DMS153 (cell line): Measurements from ENCODE around the gene SAA2.
"Not testable (repeated sequence)": the region's sequence is repeated elsewhere in the genome, so short reads cannot be mapped to it uniquely, and the experiment has no call there.

ENCODE experiments used
- DNase-seq: peaks from one replicate; lab custom pipeline; 2025; lab: John Stamatoyannopoulos, UW

Gene SAA2

DNA sequence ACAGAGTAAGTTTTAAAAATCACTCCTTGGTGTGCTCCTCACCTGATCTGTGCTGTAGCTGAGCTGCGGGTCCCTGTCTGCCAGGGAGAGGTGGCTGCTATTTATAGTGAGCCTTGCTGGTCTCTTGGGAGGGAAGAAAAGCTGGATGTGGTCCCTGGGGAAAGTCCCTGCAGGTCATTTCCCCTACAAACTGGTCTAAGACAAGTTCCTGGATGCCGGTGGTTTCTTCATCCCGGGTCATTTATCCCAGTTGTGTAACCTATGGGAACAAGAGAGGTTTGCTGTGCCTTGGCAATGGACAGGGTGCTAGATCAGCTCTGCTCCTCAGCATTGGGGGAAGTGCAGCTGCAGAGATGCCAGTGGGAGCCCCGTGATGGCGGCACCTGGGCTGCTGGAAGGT lies at the start of gene SAA2:
Gene SAA2 (minus strand): TSS at position 108 of the 400 bp plus-strand sequence. CDS start 657 bp downstream, outside the sequence.
- no peak for DNase-seq

DNA sequence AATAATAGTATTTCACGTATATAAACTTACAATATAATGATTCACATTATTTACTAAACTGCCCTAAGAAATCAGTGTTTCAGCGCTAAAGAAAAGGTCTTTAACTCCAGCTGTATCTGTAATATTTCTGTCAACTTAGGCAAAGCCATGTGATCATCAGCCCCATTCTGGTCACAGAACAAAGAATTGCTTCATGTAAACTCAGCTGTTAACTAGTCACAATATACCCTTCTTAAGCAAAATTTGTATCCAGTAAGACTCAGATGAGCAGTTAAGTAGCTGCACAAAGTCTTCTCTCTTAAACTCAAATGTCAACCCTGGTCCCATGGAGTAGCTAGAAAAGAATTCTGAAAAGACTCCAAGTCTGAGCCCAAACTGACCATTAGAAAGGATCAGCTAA lies 46.8 kb upstream of the SAA2 start:
- no peak for DNase-seq

DNA sequence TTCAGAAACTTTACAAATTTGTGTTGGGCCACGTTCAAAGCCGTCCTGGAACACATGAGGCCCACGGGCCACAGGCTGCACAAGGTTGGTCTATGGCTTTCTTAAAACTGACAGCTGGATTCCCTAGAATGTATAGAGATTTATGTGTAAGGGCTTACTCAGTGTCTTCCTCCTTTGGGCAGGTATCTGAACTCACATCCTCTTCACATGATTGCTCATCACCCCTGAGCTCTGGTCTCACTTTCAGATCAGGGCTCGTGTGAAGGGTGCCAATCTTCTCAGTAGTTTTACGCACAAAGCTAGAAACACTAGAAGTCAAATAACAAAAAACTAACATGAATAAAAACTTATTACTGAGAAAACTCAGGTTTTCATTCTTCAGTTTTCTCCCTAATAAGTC lies 46.4 kb upstream of the SAA2 start:
- DNase-seq = no peak

DNA sequence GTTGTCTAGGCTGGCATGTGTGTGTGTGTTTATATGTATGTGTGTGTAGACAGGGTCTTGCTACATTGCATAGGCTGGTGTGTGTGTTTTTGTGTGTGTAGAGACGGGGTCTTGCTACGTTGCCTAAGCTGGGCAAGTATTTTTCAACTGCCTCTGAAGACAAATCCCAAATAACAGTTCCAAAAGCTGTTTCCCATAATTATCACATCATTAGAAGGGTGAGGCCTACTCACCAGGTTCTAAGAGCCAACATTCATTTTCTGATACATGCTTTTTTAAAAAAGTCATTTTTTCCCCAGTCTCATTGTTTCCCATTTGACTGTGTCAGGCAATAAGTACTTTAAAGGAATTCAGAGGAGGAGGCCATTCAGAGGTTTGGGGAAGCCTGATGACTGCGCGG lies 40.4 kb upstream of the SAA2 start:
- no peak for DNase-seq

DNA sequence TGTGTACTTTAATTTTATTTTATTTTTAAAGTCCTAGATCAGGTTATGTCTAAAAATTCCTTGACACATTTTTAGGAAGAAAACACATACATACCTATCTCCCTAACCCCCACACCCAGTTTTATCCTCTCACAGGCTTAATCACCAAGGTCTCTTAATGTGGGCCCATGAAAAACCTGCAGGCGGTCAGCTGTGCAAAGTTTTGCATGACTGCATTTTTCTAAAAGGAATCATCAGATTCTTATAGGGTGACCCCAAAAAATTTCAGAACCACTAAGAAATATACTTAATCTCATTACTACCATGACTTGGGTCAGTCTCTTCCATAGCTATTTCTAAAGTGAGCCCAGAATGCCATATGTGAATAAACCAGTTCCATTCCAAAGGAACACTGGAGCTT lies 37.4 kb upstream of the SAA2 start:
- no peak for DNase-seq

DNA sequence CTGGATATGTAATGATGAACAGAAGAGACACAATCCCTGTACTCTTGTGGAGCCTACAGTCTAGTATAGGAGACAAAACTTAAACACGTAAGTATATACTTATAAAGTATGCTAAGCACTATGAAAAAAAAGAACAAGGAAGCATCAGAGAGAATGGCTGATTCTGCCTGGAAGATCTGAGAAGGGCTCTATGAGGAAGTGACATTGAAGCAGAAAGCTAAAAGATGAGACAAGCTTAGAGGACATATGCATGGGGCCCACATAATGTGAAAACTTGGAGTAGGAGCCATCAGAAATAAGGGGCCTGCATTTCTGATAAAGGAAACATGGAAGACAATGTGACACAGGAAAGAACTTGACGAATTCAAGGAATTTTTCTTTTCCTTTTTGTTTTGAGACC lies 34.2 kb upstream of the SAA2 start:
- no peak for DNase-seq

DNA sequence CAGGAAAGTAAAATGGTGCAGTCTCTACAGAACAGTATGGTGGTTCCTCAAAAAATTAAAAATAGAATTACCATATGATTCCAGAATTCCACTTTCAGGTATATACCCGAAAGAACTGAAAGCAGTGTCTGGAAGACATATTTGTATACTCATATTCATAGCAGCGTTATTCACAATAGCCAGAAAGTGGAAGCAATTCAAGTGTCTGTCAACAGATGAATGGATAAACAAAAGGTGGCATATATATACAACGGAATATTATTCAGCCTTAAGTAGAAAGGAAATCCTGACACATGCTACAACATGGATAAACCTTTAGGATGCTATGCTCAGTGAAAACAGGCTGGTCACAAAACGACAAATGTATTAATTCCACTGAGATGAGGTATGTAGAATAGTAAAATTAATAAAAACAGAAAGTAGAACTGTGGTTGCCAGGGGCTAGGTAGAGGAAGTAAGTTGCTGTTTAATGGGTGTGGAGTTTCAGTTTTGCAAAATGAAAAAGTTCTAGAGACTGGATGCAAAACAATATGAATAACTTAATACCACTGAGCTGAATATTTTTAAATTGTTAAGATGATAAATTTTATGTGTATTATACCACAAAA lies 32.1 kb upstream of the SAA2 start:
- DNase-seq = no peak

DNA sequence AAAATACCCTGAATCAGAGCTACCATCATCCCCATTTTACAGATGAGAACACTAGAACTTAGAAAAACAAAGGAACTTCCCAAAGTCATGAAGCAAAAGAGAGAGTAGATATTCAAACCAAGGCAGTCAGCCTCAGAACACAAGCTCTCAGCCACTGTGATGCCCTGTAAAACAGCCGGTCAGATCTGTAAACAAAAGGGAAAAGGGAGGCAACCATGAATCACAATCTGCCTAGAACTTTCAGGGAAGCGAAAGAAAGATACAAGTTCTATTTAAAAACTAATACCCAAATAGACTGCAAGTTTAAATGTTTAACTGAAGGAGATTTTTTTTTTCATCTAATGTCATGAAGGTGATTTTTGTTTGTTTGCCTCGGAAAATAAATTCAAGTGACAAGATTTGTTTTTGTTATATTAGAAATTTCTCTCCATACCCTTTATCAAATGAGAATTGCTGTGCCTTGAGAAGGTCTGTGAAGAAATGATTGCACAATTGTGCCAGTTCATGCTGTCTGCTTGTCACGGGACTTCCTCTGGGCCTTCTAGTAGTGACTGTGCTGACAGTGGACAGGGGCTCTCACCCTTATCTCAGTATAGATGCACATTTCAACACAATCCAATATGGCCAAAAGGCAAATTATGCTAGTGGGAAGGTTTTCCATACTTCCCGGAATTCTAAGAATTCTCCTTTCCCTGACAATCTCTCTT lies 29.2 kb upstream of the SAA2 start:
- DNase-seq = no peak

DNA sequence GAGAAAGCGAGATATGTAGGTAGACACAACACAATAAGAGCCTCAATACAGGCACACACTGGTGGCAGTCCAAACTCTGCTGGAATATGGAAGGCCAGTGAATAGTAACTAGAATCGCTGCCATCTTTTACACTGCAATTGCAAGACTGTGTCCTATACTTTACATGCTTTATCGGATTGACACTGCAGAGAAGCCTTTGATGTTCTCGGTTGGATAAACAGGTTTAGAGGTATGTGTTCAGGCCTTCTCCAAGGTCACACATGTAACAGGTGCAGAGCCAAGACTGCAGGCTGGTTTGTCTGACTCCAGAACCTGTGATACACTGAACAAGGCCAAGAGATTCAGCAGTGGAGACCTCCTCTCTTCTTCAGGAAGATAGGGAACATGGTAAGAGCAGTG lies 22.7 kb upstream of the SAA2 start:
- DNase-seq = no peak

DNA sequence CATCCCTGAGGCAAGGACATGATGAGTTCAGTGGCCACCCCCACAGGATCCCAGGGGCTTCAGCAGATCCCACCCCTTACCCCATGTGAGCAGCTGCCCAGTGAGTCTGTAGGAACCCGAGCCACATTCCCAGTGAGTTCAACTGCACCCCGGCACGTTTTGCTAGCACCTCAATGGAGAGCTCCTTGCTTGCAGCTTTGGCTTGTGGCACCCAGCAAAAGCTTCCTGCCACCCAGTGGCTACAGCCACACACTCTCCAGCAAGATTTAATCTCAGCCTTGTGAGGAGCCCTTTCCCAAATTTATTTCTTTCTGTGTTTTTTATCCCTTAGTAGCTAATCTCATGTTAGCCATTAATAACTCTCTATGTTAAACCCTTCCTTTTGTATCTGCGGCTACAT lies 21.6 kb upstream of the SAA2 start:
- DNase-seq = no peak

DNA sequence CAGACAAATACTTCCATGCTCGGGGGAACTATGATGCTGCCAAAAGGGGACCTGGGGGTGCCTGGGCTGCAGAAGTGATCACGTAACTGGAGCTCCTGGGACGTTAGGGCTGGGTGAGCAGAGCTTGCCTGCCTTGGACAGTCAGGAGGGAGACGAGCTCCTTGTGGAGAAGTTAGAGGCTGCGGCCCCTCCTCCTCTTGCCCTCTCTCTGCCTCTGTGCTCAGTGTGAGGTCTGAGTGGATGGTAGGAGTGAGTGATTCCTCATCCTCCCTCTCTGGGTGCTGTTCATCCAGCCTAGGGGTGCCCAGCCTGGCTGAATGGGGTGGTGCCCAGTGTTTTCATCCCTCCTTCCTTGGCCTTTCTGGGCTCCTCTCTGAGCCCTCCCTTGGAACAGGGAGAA lies 20.8 kb upstream of the SAA2 start:
- not testable (repeated sequence) for DNase-seq

DNA sequence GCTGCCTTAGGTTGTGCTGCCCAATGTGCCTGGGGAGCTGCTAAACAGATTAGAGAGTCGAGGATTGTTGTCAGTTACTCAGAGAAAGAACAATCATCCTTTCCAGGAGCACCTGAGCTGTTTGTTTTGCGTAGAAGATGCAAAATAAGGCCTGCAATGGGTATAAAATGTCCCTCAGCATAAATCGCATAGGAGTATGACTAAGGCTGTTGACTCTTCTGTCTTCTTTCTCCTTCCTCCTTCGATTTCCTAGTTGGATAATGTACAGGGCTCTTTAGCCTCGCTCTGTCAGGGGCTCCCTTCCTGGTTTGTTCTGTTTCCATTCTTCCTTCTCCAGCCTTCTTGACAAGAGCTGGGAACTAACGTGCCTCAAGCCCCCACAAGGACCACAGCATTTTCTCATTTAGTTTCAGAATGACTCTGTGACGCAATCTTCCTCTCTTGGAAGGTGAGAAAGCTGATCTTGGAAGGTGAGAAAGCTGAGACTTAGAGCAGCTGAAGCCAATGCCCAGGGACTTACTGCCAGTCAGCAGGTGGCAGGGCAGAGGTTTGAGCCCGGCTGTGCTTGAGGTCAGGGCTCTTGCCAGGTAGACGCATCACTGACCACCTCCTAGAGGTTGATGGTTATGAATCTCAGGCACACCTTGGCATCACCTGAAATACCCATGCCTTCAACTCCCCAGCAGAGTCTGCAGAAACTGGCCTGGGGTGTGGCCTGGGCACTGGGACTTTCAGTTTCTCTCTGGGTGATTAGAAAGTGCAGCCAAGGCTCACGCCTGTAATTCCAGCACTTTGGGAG lies 19.1 kb upstream of the SAA2 start:
- not testable (repeated sequence) for DNase-seq

DNA sequence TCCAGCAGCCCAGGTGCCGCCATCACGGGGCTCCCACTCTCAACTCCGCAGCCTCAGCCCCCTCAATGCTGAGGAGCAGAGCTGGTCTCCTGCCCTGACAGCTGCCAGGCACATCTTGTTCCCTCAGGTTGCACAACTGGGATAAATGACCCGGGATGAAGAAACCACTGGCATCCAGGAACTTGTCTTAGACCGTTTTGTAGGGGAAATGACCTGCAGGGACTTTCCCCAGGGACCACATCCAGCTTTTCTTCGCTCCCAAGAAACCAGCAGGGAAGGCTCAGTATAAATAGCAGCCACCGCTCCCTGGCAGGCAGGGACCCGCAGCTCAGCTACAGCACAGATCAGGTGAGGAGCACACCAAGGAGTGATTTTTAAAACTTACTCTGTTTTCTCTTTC lies 17.5 kb upstream of the SAA2 start, which contains the start of gene SAA1:
Gene SAA1 (plus strand): TSS at position 316 of the 400 bp plus-strand sequence. CDS start 624 bp downstream, outside the sequence.
- no peak for DNase-seq

DNA sequence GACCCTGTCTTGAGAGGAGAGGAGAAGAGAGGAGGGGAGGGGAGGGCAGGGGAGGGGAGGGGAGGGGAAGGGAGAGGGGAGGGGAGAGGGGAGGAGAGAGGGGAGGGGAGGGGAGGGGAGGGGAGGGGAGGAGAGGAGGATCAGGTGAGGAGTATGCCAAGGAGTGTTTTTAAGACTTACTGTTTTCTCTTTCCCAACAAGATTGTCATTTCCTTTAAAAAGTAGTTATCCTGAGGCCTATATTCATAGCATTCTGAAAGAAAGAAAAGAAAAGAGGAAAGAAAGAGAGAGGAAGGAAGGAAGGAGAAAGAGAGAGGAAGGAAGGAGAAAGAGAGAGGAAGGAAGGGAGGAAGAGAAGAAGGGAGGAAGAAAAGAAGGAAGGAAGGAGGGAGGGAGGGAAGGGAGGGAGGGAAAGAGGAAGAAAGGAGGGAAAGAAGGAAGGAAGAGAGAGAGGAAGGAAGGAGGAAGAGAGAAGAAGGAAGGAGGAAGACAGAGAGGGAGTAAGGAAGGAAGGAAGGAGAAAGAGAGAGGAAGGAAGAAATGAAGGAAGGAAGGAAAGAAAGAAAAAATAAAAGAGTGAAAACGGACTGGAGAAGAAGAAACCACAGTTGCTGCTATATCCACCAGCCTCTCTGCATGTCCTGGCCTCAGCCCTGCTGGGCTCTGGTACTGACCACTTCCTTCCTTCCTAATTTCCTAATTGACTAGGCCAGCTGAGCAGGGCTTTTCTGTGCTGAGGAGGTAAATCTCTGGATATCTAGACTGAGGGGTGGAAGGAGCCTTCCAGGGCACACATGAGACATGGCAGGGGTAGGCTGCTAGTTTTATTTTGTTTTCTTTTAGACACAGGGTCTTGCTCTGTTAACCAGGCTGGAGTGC lies 16.4 kb upstream of the SAA2 start:
- DNase-seq = no peak

DNA sequence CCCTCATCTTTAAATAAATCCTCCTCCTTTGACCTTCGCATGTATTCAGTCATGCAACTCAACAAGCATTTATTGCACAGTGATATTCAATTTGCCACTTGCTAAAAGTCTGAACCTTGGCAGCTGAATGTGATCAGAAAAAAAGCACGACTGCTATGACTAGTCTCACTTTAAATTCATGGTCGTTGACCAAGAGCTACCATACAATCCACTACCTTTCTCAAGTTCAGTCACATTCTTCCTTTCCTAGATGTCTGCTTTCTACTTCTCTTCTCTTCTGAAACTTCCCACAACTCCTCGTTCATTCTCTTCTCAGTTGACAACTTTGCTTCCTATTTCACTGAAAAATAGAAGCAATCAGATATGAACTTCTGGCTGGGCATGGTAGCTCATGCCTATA lies 15.6 kb upstream of the SAA2 start:
- DNase-seq = no peak

DNA sequence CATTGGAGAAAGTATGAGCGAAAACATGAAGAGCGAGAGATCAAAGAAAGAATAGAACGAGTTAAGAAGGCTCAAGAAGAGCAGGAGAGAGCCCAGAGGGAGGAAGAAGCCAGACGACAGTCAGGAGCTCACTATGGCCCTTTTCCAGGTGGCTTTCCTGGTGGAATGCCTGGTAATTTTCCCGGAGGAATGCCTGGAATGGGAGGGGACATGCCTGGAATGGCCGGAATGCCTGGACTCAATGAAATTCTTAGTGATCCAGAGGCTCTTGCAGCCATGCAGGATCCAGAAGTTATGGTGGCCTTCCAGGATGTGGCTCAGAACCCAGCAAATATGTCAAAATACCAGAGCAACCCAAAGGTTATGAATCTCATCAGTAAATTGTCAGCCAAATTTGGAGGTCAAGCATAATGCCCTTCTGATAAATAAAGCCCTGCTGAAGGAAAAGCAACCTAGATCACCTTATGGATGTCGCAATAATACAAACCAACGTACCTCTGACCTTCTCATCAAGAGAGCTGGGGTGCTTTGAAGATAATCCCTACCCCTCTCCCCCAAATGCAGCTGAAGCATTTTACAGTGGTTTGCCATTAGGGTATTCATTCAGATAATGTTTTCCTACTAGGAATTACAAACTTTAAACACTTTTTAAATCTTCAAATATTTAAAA lies 14.3 kb upstream of the SAA2 start:
- DNase-seq = not testable (repeated sequence)

DNA sequence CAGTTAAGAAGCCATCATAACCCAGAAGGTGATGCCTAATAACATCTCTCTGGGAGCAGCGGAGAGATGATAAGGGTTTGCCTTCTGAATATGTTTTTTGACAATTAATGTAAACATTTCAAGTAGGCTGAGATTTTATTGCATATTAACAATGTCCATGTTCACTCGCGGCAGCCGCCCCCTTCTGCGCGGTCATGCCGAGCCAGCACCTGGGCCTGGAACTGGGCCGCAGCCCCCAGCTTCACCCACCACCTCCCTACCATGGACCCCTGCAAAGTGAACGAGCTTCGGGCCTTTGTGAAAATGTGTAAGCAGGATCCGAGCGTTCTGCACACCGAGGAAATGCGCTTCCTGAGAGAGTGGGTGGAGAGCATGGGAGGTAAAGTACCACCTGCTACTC lies 13.3 kb upstream of the SAA2 start:
- DNase-seq = no peak

DNA sequence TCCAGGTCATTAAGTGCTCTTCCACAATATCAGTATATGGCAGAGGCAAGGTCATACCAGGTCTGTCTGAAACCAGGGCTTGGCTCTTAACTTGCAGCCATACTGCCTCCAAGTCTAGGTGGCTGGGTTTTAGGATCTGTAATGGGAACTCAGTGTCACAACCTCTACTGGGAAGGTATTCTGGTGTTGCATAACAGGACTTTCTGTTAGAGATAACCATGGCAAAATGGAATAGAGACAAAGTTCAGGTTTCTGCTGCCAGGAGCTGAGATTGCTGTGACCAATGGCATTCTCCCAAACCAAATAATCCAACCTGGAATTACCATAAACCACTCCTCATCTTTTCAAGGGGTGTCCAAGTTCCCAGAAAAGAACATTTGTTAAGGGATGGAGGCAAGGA lies 10.8 kb upstream of the SAA2 start:
- DNase-seq = no peak

DNA sequence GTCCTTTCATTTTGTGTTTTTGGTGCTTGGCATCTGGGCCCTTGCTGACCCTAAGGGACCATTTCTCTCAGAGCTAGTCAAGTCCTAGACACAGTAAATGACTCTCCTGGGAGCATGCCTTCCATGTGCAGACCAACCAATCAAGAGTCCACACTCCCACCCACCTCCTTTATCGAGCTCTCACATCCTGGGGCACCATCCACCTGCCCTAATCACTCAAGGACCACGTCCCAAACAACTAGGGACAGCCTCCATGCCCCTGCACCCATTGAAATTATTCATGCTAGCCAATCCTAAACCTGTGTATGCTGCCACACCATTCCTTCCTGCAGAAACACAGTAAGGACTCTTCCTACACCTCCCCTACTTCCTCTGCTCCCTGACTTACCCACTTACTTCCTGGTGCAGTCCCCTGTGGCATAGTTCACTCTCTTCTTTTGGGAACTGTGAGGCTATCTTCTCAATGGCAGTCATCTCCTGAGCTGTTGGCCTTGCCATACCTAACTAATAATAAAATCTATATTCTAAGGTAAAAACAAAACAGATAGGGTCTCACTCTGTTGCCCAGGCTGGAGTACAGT lies 6.4 kb upstream of the SAA2 start:
- no peak for DNase-seq

DNA sequence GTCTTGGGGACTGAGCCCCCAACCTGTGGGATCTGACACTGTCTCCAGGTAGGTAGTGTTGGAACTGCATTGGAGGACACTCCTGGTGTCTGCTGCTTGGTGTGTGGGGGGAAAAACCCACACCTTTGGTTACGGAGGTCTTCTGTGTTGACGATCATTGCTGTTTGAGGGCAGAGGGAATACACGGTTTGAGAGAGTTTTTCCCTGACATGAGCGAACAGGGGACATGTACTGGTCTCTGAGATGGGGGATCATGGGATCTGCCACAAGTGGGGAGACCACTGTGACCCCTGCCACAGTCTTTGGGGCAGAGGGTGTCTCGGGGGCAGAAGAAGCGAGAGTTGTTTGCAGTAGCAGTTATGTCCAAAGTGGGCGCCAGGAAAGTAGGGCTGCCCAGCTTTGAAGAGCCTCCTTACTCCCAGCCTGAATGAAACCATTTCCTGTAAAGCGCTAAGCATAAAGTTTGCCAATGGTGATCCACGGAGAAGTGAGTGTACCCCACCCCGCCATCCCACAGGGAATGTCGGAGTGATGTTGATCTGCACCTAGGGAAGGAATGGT lies 5.4 kb upstream of the SAA2 start:
- DNase-seq = no peak

DNA sequence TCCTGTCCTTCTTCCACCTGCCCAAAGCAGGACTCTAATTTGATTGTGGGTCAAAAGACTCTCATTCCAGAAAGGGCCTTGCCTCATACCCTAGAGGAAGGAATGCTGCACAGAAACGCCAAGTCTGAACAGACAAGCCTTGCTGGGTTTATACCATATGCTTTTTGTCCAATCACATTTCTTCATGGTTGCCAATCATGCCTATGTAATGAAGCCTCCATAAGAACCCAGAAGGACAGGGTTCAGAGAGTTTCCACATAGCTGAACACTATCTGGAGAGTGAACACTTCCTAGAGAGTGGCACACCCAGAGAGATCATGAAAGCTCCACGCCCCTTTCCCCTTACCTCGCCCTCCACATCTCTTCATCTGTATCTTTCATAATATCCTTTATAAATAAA lies 4.8 kb upstream of the SAA2 start:
- no peak for DNase-seq
